GM12878 (cell line): ENCODE results near the gene ENO2.

Experiments used
- JUNB ChIP-seq: IDR thresholded peaks from 2 replicates; pipeline ENCODE4 v1.6.1; 2016; ENCODE audit warnings: antibody characterized with exemption, mild to moderate bottlenecking
- PAX8 ChIP-seq: fragments of 450-650 bp; IDR thresholded peaks from 2 replicates; pipeline ENCODE4 v1.6.1; 2017; ENCODE audit warnings: mild to moderate bottlenecking, moderate library complexity
- USF2 ChIP-seq: IDR thresholded peaks from 2 replicates; pipeline ENCODE4 v1.6.1; 2011; ENCODE audit warnings: low read depth, low read length, improper control_type of control experiment, borderline replicate concordance
- ZBTB11 ChIP-seq: fragments of 450-650 bp; formaldehyde crosslinking; IDR thresholded peaks from 2 replicates; pipeline ENCODE4 v1.5.0; 2022; ENCODE audit warnings: mild to moderate bottlenecking, missing genetic modification characterization

DNA sequence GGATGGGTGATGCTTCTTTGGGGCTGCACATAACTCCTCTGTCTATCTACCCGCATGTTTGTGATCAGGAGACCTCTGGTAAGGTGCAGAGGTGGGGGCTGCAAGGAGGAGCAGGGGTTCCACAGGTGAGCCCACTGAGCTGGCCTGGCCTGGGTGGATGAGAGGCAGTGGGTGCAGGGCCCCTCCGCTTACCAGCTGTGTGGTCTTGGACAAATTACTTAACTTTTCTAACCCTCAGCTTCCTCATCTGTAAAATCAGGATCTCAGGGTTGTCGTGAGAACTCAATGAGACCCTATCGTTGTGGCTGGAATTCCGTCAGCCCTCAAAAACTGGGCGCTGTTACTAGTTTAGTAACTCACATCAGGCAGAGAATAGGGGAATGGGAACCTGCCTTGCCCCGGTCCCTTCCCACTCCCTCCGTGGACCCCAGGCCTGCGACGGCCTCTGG is 44.3 kb downstream of the ENO2 start:
- TF ChIP-seq USF2 (no peak), ZBTB11 (CRISPR knock-in tag) (no peak), JUNB (no peak), PAX8 (no peak)
